HG03571 (cell line): ENCODE data around the gene SETX.

ENCODE experiments used
- ATAC-seq: cut with Tn5 transposase; IDR thresholded peaks from one replicate; pipeline ENCODE4 v1.9.1; 2021; ENCODE audit not compliant: unreplicated experiment

SETX gene

DNA sequence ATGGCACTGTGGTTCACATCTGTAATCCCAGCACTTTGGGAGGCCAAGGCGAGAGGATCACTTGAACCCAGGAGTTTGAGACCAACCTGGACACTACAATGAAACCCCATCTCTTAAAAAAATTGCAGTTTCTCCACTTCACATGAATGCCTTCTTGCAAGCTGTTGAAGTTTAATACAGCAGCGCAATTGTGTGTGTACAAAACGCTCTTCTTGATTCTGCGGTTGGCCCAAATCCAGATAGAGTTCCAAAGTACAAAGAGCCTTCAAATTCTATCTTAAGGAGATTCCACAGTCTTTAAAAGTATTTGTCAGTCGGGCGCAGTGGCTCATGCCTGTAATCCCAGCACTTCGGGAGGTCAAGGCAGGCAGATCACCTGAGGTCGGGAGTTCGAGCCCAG is 9.3 kb upstream of the SETX start:
- no peak for ATAC-seq

DNA sequence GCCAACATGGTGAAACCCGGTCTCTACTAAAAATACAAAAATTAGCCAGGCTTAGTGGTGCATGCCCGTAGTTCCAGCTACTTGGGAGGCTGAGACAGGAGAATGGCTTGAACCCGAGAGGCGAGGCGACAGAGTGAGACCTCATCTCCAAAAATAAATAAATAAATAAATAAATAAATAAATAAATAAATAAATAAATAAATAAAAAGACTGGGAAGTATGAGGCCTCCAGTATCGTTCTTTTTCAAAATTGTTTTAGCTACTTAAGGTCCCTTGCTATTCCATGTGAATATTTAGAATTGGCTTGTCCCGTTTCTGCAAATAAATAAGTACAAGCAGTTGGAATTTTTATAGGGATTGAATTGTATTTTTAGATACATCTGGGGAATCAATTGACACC is 3.0 kb upstream of the SETX start:
- ATAC-seq = no peak

DNA sequence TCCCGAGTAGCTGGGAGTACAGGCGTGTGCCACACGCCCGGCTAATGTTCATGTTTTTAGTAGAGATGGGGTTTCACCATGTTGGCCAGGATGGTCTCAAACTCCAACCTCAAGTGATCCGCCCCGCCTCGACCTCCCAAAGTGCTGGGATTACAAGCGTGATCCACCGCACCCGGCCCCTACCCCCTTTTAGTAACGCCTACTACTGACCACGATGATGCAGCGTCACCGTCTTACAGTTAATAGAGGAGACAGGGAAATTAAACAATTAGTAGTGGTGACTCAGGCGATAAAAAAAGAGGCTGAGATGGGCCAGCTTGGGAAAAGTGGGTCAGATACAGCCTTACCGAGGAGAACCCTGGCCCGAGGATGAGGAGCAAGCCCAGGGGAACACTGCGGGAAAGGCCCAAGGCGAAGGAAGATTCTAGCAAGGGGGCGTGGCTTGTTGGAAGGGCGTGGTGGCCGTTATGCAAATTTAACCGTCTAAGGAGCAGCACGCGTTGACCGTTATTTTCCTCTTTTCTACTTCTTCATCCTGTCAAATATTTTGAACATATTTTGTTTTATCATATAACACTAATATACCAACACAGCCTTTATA is 1.6 kb upstream of the SETX start:
- ATAC-seq = no peak

DNA sequence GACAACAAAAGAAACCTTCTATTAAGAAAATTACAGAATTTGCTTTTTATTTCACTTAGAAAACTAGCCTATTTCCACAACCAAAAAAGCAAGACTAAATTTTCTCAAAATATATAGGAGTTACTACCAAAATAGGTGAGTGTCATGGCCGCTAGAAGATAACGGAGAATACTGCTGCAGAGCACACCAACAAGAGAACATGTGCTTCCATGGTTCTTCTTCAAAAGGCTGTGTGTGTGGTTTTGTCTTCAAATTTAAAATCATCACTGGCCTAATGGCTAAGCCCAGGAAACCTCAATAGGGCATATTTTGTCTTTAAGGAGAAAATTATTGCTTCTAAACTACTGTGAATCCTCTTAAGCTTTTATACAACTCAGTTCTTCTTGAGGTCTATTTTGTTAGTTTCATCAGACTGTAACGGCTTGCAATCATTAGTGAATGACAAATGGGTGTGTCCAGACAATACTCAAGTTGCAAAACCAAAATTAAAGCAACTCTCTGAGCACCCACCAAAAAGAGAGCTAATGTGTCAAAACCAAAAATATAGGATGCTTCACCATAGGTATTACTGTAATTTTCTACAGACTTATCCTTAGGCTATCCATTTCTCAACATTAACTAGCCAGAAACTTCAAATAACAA is 3.3 kb downstream of the SETX start:
- no peak for ATAC-seq

DNA sequence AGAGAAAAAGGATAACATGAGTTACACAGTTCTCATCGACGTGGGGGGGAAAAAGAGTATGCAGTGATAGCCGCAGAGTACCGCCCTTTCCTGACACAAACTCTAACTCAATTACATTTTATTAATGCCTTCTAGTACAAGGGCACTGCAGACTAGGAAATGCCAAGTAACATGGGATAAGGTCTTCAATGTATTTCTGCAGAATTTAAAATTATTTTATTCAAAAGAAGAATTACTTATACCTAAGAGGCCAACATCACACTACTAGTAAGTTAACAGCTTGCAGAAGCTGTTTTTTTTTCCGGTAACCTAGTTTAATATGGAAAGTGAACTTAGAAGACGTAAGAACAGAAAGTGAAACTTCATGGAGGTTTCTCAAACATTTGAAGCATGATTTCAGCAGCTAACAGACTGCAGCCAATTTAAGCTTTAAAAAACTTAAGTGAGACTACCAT is 3.9 kb downstream of the SETX start:
- no peak for ATAC-seq

DNA sequence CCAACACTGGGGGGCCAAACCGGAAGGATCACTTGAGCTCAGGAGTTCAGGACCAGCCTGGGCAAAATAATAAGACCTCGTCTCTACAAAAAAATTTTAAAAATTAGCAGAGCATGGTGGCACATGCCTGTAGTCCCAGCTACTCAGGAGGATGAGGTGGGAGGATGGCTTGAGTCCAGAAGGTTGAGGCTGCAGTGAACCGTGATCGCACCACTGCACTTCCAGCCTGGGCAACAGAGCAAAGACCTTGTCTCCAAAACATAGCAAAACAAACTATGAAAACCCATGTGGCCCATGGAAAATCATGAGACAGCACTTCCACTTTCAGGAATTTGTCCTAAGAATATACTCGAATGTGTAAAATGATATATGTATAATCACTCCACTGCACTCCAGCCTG is 6.1 kb downstream of the SETX start:
- ATAC-seq = no peak

DNA sequence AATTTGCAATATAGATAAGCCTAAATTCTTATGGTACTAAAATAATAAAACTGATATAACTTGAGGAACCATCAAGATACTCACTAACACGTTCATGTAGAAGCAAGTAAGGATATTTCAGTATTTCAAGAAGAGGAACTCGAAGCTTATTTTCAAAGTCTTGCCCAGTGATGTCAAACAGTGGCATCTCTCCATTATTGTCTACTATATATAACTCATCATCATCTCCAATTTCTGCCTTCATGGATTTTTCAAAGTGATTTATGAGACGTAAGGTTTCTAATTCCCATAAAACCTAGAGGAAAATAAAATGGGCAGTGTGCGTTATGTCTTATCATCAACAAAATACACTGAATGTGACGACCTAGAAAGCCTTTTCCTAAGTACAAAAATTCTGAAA is 8.6 kb downstream of the SETX start:
- ATAC-seq = no peak

DNA sequence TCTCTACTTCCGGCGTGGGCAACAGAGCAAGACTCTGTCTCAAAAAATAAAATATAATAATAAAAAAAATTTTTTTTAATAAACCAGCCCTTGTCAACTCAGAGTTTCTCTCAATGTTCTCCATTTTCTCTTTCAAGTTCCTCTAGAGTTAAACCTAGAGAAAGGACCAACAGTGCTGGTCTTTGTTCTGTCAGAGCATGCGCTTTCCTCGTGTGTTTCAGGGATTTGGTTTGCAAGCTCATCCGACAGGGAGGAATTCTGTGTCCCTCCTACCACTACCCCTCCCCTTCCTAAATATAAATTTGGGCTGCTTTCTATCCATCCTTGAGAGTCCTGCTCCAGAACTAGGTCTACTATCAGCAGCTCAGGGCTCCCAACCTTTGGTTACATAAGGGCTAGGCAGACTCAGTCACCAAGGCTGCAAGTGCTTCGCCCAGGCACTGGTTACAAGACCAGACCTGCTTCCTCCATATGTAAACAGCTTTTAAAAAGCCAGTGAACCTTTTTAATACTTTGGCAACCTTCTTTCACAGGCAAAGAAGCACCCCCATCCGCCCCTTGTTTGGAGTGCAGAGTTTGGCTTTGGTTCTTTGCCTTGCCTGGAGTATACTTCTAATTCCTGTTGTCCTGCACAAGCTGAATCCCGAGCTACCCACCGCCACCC is 13.5 kb downstream of the SETX start:
- no peak for ATAC-seq

DNA sequence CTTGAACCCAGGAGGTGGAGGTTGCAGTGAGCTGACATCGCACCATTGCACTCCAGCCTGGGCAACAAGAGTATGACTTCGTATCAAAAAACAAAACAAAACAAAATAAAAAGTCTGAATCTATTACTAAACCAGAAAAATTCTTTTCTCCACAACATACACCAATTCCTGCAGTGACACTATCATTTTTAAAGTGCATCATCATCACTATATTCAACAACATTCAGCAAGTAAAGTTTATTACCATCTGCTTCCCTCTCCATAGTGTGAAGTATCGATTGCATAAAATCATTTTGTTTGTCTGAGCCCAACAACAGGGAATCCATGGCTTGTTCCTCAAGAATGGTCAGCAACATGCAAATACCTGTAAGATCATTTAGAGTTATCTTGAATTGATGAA is 20.4 kb downstream of the SETX start:
- ATAC-seq = no peak

DNA sequence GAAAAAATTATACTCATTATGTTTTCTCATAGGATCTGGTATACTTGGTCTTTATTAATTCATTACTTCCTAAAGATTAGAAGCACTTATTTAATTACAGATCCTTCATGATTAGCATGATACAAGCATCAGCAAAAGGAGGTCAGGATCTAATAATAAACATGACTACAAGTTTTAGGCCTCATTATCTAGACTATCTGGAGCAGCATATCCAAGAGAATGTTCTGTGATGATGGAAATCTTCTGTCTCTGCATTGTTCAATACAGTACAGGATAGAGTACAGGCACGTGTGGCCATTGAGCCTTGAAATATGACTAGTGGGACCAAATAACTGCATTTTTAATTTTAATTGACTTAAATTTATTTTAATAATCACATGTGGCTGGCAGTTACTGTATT is 21.2 kb downstream of the SETX start:
- no peak for ATAC-seq

DNA sequence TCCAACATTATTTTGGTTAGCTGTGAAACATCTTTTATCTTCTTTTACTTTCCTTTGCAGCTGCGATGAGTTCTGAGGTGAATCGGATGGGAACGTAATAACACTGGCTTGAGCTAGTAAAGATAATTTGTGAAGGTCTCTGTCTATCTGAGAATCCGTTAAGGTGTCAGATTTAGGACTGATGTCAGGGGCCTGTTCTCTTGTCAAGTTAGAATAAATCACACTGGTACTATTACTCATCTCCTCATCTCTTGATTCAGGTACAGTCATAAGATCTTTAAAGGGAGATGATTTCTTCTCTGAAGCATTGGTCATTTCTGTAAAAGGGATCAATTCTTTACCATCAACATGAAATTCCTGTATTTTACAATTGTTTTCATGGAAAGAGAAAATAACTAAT is 26.2 kb downstream of the SETX start:
- no peak for ATAC-seq

DNA sequence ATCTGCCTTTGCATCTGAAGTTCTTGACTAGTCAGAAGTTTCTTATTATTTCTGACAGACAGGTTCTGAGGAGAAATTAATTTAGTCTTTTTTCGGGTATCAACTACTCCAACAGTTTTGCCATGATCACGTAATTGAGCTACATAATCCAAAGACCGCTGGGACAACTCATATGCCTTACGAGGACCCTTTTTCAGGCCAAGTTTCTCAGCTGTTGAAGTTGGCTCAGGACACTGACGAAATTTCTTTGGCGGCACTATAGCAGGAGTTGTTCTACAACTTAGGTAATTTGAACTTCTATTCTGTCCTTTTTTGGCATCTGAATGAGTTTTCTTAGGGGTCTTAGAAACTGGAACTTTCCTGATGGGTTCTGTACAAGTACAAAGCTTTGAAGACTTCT is 27.2 kb downstream of the SETX start:
- no peak for ATAC-seq

DNA sequence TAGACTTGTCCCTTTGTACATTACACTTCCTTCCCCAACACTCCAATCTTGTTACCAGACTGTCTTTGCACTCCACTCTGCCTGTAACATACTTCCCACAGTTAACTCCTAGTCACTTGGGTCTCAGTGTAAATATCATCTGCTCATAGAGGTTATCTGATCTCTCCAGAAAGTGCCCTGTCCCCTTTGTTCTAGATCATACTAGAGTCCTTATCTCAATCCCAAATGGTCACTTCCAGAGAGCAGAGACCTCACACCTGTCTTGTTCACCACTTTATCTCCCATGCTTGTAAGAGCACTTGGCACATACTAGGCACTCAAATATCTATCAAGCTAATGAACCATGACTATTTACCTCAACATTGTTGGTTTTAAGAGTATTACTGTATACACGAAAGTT is 30.4 kb downstream of the SETX start:
- no peak for ATAC-seq

DNA sequence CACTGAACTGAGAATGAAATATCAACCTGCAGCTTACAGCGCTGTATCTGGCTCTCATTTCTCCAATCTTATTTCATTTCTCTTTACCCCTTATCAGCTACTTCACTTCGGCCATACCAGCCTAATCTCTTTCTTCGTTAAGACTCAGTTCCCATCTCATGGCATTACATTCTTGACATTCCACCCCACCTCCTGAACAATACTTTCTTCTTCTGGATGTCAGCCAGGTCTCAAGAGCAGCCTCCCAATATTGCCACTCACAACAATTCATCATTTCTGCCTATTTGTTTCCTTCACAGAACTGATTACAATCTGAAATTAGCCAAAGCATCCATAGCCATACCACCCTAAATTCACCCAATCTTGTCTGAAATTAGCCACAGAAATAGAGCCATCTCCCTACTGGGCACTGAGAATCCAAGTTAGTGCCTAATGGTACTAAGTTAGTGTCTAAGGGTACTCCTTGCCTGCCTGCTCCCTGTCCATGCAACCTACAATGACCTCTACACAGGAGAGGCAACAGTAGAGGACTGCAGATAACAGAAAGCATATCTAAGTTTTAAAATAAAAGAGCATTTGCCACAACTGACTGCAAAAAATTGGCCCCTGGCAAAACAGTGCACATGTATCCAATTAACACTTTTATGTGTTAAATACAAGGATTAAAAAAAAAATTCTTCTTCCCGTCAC is 35.2 kb downstream of the SETX start:
- ATAC-seq = no peak

DNA sequence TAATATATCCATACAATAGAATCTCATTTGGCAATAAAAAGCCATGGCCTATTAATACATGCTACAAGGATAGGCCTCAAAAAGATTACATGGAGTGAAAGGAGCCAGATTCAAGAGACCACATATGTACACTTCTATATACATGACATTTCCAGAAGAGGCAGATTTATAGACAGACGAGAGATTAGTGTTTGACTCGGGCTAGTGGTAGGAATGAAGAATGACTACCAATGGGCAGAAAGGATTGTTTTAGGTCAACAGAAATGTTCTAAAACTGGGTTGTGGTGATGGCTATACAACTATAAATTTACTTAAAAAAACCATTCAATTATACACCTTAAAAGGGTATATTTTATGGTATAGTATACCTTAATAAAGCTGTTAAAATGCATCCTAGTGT is 41.9 kb downstream of the SETX start:
- ATAC-seq = no peak

DNA sequence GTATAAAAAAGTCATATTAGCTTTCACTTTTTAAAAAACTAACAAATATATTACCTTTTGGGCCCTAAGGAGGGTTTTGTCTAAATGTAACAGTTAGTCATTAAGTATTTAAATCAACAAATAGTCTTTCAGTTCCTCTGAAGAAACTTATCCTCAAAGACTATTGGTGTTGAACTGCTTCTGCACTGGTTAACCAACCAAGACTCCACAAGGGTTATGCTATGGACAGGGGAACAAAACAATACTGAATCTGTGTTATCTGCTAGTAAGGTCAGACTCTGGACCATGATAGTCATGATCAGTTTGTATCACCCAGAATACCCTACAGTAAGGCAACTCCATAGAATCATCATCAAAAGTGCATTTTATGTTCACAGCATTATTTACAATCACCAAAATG is 42.4 kb downstream of the SETX start:
- ATAC-seq = no peak

DNA sequence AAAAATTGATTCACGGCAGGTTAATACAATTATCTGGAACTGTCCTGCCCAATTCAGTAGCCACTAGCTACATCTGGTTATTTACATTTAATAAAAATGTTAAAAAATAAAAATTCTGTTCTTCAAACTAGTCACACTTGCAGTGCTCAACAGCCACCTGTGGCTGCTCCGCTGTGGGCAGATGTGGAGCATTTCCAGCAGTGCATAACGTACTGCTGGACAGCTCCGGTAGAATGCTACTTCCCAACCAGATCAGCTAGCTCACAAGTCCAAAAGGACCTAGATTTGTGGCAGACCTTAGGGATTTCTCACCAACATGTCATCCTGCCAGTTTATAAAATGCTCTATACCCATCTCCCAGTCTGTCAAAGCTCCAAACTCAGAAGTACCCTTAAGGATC is 42.8 kb downstream of the SETX start:
- no peak for ATAC-seq

DNA sequence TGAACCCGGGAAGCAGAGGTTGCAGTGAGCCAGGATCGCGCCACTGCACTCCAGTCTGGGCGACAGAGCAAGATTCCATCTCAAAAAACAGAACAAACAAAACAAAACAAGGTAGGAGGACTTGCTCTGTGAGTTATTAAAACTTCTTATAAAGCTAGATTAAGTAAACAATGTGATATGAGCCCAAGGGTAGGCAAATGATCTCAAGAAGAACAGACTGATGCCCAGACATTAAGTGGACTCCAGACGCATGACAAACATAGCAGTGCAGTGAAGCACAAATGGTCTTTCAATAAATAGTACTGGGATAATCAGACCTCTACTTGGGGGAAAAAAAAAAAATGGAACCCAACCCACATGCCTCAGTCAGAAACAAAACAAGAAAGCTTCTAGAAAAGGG is 45.7 kb downstream of the SETX start:
- ATAC-seq = no peak

DNA sequence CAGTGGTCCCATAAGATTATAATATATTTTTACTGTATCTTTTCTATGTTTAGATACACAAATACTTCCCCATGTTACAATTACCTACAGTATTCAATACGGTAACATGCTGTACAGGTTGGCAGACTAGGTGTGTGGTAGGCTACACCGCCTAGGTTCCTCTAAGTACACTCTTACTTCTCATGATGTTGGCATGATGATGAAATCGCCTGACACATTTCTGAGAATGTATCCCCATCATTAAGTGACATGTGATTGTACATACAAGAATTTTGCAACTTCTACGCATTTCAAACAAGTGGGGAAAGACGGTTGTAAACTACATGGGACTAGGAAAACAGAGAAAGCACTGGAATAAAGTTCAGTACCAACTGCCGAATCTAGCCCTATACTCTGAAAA is 53.3 kb downstream of the SETX start:
- no peak for ATAC-seq

DNA sequence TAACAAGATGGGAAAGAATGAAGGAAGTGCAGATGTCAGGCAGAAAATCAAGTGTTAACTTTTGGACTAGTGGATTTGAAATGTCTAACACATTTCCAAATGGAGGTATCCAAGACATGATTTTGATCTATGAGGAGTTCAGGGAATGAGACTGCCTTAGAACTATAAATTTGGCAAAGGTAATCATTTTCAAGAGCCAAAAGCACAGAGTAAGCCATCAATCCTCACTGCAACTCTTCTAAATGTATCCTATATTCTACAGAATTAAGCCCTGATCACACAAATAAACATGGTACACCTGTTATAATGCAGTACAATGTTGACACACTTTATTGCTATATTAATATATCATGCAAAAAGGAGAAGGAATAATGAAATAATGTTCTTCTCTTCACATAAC is 55.6 kb downstream of the SETX start:
- no peak for ATAC-seq

DNA sequence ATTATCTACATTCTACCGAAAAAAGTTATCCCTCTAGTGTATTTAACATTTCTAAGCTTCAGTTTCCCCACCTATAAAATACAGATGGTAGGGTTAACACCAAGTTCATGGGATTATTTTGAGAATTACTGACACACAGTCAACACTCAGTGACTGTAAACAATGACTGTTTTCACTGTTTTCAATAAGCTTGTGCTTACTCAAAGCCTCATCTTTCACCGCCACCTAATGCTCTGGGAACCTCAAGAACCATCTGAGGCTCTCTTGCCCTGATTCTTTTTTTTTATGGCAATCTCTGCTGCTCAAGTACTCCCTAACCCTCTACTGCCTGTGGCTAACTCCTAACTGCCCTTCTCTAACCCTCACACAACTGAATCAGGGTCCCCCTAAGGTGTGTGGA is 59.6 kb downstream of the SETX start:
- ATAC-seq = no peak

DNA sequence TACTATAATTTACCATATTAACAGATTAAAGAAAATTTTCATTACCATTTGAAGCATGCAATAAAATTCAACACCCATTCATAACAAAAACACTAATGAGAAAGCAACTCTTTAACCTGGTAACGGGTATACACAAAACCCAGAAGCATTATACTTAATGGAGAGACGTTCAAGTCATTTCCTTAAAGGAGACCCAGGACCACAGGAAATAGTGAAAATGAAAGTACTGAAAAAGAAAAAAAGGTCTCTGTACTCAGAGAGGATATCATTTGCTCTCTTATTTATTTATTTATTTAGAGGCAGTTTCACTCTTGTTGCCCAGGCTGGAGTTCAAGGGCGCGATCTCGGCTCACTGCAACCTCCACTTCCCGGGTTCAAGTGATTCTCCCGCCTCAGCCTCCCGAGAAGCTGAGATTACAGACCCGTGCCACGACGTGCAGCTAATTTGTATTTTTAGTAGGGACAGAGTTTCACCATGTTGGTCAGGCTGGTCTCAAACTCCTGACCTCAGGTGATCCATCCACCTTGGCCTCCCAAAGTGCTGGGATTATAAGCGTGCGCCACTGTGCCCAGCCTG is 61.6 kb downstream of the SETX start:
- no peak for ATAC-seq
